Measurements from ENCODE around the gene DLG1.

DLG1 gene

DNA sequence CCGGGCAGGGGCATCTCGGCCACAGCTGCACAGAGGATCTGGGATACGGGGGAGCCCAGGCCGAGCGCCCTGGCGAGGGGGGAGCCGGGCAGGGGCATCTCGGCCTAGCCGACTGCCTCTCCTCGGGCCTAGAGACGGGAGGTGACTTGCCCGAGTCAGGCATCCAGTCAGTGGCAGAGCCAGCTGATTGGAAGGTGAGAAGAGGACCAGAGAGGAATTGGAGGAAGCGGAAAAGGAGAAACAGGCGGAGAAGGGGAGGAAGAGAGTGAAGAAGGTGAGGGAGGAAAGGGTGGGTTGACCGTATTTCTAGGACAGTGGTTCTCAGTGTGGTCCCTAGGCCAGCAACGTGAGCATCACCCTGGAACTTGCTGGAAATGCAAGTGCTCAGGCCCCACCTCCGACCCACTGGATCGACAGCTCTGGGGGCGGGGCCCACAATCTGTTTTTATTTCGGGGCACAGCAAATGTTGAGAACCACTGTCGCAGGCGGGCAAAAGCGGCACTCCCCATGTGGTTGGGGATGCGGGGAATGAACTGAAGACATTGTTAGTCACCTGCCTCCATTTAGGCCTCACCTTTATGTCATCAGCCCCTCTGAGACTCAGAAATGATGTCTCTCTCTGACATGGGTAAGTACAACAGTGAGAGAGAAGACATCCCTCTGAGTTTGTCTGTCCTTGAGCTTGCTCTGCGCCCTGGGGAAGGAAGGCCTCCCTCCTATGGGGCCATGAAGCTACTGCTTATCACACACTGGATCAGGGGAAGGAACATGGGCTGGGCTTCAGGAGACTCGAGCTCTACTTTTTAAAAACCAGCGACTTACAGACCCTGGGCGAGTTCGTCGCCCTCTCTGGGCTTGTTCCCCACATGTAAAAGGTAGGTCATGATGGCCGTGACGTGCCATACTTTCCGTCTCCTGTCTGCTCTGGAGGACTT lies 267.8 kb downstream of the DLG1 start:
- no peak for DNase-seq (ENCODE audit: low read depth in 2 of 2)

- DNase-seq (ENCODE audit: low read depth in 2 of 2) = peak; percentile 40 to 64
Observed at GRCh38 chr3:197029511-197030167, 268.8 kb downstream of the DLG1 start, which contains the start of gene MELTF. Gene MELTF (minus strand): TSS chr3:197029817. CDS start chr3:197029702, 115 bp downstream.

GRCh38 chr3:197028728-197029510 lies 269.5 kb downstream of the DLG1 start:
- DNase-seq (ENCODE audit: low read depth in 2 of 2) = no peak

- DNase-seq (ENCODE audit: low read depth in 2 of 2) = no peak
Observed at GRCh38 chr3:197027896-197028727, 270.3 kb downstream of the DLG1 start.

DNA sequence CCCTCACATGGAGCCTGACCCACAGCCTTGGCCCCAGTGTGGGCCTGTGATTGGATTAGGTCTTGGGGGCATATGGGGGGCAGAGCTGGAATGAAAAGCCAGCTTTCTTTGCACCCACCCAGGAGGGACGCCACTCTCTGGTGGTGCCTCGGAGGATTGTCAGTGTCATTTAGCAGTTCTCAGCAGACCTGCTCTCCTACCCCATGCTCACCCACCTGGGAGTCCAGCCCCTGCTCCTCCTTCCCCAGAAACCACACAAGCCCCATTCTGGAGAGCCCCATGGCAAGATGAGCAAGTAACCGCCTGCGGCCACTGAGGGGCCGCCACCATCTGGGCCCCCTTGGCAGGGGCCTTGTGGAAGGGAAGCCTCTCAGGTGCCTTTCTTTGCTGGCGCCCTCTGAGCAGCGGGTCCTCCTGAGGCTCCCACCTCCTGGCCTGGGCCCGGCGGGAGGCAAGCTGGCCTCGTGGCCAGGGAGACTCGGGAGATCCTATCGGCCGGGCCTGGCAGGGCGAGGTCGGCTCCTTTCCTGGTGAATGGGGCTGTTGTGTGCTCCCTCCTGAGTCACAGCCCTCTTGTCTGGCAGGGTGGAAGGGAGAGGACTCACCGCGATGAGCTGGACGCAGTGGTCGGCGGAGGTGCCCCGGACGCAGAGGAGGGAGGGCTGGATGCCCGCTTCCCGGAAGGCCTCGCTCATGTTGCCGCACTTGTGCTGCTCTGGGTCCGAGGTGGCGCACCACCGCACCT lies 271.1 kb downstream of the DLG1 start:
- no peak for DNase-seq (ENCODE audit: low read depth in 2 of 2)

- DNase-seq (ENCODE audit: low read depth in 2 of 2) = no peak
Observed at GRCh38 chr3:197026481-197026866, 271.9 kb downstream of the DLG1 start.

GRCh38 chr3:197025736-197026480 lies 272.5 kb downstream of the DLG1 start:
- no peak for DNase-seq (ENCODE audit: low read depth in 2 of 2)

- DNase-seq (ENCODE audit: low read depth in 2 of 2) = no peak
Observed at GRCh38 chr3:197024881-197025735, 273.3 kb downstream of the DLG1 start.

- DNase-seq (ENCODE audit: low read depth in 2 of 2) = no peak
Observed at GRCh38 chr3:197023998-197024651, 274.3 kb downstream of the DLG1 start.

GRCh38 chr3:197023241-197023997 lies 275.0 kb downstream of the DLG1 start:
- no peak for DNase-seq (ENCODE audit: low read depth in 2 of 2)

- DNase-seq (ENCODE audit: low read depth in 2 of 2) = no peak
Observed at GRCh38 chr3:197022405-197023231, 275.8 kb downstream of the DLG1 start.

DNA sequence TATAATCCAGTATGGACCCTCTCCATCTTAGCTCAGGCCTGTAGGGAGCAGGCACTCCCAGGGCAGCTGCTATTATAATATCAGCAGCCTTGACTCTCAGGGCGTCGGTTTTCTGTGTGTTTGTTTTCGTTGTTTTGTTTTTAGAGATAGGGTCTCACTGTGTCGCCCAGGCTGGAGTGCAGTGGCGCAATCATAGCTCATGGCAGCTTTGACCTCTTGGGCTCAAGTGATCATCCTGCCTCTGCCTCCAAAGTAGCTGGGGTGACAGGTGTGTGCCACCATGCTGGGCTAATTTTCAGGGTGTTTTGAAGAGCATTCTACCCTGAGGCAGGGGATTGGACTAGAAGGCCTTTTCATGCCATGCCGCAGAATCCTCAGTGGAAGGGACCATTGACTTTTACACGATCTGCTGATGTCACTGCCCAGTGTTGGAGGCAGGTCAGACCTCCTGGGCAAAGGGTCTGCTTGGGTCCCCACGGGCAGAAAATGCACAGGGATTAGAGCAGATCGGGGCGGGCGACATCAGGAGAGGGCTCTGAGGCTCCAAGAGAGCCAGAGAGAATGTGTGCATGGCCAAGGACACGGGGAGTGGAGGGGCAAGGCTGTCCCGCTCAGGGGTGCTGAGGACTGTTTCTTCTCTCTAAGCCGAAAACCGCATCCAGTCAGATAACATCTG lies 276.5 kb downstream of the DLG1 start:
- DNase-seq (ENCODE audit: low read depth in 2 of 2) = no peak

DNA sequence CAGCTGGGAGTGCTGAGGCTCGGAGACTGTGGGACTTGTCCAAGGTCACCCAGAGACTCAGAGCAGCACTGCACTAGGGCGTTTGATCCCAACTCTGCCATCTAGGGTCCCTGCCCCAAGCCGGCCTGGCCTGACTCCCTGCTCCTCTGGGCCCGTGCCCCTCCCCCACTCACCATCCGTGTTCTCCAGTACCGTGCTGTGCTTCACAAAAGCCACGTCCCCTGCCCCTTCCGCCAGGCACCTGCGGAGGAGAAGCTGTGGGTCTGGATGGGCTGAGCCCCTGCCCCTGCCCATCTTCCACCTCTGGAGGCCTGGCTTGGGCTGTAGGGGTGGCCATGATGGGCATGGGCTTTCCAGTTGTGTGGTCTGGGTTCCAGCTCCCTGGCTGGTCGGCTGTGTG lies 277.2 kb downstream of the DLG1 start:
- DNase-seq (ENCODE audit: low read depth in 2 of 2) = no peak

DNA sequence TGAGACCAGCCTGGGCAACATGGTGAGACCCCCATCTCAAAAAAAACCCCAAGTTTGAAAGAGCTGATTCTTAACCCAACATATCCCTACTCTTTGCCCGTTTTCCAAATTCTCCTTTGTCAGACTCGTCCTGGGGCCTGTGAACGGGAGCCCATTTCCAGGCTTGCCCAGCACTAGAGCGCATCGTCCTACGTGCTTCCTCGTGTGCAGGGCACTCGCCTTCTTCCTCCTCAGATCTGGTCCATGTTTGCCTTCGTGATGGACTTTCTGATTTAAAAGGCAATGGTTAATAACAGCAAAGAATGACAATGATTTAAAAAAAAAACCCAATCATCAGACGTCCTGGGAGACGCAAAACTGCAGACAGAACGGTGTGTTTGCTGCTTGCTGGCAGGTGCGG lies 278.9 kb downstream of the DLG1 start:
- DNase-seq (ENCODE audit: low read depth in 2 of 2) = no peak

DNA sequence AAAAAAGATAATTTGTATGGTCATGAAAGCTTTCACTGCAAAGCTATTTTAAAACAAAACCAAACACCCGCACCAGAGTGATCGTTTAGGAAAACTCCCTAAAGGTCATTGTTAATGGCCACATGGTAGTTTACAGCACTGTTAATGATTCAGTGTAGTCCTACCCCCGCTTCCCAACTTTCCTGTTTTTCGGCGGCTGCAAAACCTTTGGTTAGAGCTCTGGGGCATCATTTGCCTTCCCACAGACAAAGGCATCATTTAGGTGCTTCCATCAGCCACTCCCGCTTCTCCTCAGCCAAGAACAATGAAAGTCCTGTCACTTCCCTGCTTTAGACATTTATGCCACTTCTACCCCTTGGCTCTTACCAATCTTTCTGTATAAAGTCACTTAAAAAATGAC lies 279.4 kb downstream of the DLG1 start:
- DNase-seq (ENCODE audit: low read depth in 2 of 2) = no peak

DNA sequence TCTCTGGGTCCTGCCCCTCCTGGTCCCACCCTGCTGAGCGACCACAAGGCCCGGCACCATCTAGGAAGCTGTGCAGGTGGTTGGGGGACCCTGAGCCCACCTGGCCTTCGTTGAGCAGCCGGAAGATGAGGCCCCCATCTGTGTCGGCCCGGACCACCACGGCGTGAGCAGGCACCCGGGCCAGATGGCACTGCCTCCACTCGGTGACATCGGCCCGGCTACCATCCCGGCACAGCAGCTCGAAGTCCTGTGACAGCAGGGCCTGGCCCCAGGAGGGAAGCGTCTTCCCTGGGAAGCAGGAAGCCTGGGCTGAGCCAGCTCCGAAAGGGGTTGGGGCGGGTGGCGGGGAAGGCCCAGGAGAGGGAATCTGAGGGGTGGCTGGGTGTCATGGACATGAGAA lies 281.4 kb downstream of the DLG1 start:
- no peak for DNase-seq (ENCODE audit: low read depth in 2 of 2)

All from stimulated activated CD4-positive, alpha-beta T cell treated with anti-CD3 and anti-CD28 coated beads, Interleukin-15, amount 100 ng/mL, for 48 hours (primary cell).